Lower leg skin (tissue), 3 donors: ENCODE measurements around the gene IGFN1.

Experiments
- POLR2A ChIP-seq, 2 donors: fragments of 450-650 bp; IDR thresholded peaks; one replicate each; pipeline ENCODE4 v1.6.1; 2016 to 2017; ENCODE audit warnings: antibody characterized with exemption in 2 of 2, mild to moderate bottlenecking in 1 of 2, moderate library complexity in 1 of 2
- TF ChIP-seq, protein P1 (sequence below), 3 donors: fragments of 450-650 bp; IDR thresholded peaks; one replicate each; pipeline ENCODE4 v1.5.1; 2016; ENCODE audit warnings: antibody characterized with exemption in 3 of 3, mild to moderate bottlenecking in 3 of 3, moderate library complexity in 2 of 3

DNA sequence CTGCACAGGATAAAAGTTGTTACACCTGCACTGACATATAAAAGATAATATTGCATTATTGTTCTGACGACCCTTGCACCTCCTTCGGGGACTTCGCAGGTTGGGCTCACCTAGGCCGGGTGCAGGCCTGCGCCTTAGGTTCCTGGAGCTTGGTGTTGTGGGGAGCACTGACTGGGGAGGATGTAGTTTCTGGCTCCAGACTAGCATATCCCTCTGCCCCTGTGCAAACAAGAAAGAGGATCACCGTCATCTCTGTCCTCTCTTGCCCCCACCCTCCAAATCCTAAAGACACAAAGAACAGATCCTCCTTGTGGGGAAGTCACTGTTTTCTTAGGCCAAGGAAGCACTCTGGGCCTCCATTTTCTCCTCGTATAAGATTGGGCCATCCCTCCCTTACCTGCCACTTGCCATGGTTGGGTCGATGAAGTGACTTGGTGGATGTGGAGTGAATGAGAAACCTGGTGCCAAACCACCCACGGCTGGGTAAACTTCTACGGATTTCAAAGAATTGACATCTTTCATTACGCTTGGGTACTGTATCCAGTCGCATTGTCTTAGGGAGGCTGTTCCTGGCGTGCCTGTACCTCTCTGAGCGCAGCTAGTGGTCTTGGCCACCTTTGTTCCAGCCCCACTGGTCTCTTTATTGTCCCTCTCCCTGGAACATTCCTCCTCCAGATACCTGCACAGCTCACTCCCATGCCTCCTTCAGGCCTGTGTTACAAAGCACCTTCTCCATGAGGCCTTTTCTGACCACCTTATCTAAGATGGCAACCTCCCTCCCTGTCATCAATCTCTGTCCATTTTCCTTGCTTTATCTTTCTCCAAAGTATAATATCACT, 58.3 kb downstream of the IGFN1 start:
- TF ChIP-seq, protein P1, sequence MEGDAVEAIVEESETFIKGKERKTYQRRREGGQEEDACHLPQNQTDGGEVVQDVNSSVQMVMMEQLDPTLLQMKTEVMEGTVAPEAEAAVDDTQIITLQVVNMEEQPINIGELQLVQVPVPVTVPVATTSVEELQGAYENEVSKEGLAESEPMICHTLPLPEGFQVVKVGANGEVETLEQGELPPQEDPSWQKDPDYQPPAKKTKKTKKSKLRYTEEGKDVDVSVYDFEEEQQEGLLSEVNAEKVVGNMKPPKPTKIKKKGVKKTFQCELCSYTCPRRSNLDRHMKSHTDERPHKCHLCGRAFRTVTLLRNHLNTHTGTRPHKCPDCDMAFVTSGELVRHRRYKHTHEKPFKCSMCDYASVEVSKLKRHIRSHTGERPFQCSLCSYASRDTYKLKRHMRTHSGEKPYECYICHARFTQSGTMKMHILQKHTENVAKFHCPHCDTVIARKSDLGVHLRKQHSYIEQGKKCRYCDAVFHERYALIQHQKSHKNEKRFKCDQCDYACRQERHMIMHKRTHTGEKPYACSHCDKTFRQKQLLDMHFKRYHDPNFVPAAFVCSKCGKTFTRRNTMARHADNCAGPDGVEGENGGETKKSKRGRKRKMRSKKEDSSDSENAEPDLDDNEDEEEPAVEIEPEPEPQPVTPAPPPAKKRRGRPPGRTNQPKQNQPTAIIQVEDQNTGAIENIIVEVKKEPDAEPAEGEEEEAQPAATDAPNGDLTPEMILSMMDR (IDR thresholded peaks at IDR 0.05), result no peak
- TF ChIP-seq POLR2A (IDR thresholded peaks at IDR 0.05), result no peak
